Smooth muscle cell (in vitro differentiated cells): ENCODE data around the gene SLC6A15. TPM values are rescaled to one million over a fixed set of nuclear protein-coding genes. Genes with fewer than 3 reads are reported as not detected.

Experiments
- DNase-seq: peaks from one replicate; lab custom pipeline; 2025; ENCODE audit not compliant: unreplicated experiment; lab: John Stamatoyannopoulos, UW
- H2AFZ ChIP-seq: fragments of 200-600 bp; sonication (generic); 2 replicates; pipeline ENCODE4 v1.6.0; 2016; ENCODE audit warnings: antibody characterized with exemption, low read depth, mild to moderate bottlenecking
- H3F3A ChIP-seq: fragments of 200-600 bp; sonication (generic); 2 replicates; pipeline ENCODE4 v1.6.0; 2017; ENCODE audit warnings: antibody characterized with exemption, low read depth
- H3K27ac ChIP-seq: fragments of 200-600 bp; sonication (generic); 2 replicates; pipeline ENCODE4 v1.5.1; 2016; ENCODE audit warnings: low read depth, mild to moderate bottlenecking
- H3K27me3 ChIP-seq: fragments of 200-600 bp; sonication (generic); 2 replicates; pipeline ENCODE4 v1.6.1; 2016; ENCODE audit warnings: low read depth, mild to moderate bottlenecking
- H3K36me3 ChIP-seq: fragments of 200-600 bp; sonication (generic); 2 replicates; pipeline ENCODE4 v1.5.1; 2016; ENCODE audit warnings: low read depth
- H3K4me1 ChIP-seq: fragments of 200-600 bp; sonication (generic); 2 replicates; pipeline ENCODE4 v1.5.1; 2016; ENCODE audit warnings: low read depth
- H3K4me2 ChIP-seq: fragments of 200-600 bp; sonication (generic); 2 replicates; pipeline ENCODE4 v1.6.0; 2016; ENCODE audit warnings: mild to moderate bottlenecking
- H3K4me3 ChIP-seq: fragments of 200-600 bp; sonication (generic); 2 replicates; pipeline ENCODE4 v1.5.1; 2016; ENCODE audit warnings: mild to moderate bottlenecking
- H3K79me2 ChIP-seq: fragments of 200-600 bp; sonication (generic); 2 replicates; pipeline ENCODE4 v1.6.0; 2016; ENCODE audit warnings: low read depth, mild to moderate bottlenecking
- H3K9ac ChIP-seq: fragments of 200-600 bp; sonication (generic); 2 replicates; pipeline ENCODE4 v1.6.0; 2016; ENCODE audit warnings: low read depth
- H3K9me3 ChIP-seq: fragments of 200-600 bp; sonication (generic); replicated peaks from 2 replicates; pipeline ENCODE4 v1.5.1; 2016; ENCODE audit warnings: low read depth
- H4K20me1 ChIP-seq: fragments of 200-600 bp; sonication (generic); 2 replicates; pipeline ENCODE4 v1.6.0; 2016; ENCODE audit warnings: low read depth
- CTCF ChIP-seq: fragments of 200-600 bp; sonication (generic); IDR thresholded peaks from 2 replicates; pipeline ENCODE4 v1.5.1; 2017; ENCODE audit warnings: borderline replicate concordance, mild to moderate bottlenecking, antibody characterized with exemption; ENCODE audit not compliant: insufficient read depth, poor library complexity, severe bottlenecking
- WGBS: methylation state at CpG from one replicate; pipeline ENCODE4 v1.1.7; 2016; ENCODE audit warnings: low lambda C conversion rate; 5-methylcytosine and 5-hydroxymethylcytosine counted together
- polyA plus RNA-seq: library from polyadenylated mRNA; unstranded; fragments of >200 nt; fragmentation: Nextera tagmentation; extraction: Ambion mirVana; gene quantifications from 2 replicates; pipeline ENCODE4 v1.2.1, GENCODE V29; 2016
- total RNA-seq: library from RNA; depleted of rRNA; stranded (reverse); fragments of >200 nt; gene quantifications from 2 replicates; pipeline ENCODE4 v1.2.3, GENCODE V29; 2014

SLC6A15 gene
- total and polyA plus RNA-seq, 2 experiments from 2014 or later = 6.4 to 11.6 TPM

GRCh38 chr12:84937415-84937814, 24.8 kb upstream of the SLC6A15 start:
- H2AFZ ChIP-seq = no peak overlapping the region
- WGBS = 79% methylated on average over 3 of the region's 3 CpGs
- no peaks in the 10 kb centered on the region for H3K4me1 ChIP-seq

GRCh38 chr12:84929501-84929900, 16.9 kb upstream of the SLC6A15 start:
- no peak for DNase-seq
- Histone ChIP-seq H3K79me2 (no peaks in the 10 kb centered on the region), H3K27ac (no peak overlapping the region), H3F3A (no peaks in the 10 kb centered on the region), H3K4me1 (no peaks in the 10 kb centered on the region), H2AFZ (no peak overlapping the region), H3K36me3 (no peaks in the 10 kb centered on the region), H3K27me3 (no peaks in the 10 kb centered on the region), H3K4me2 (no peak overlapping the region), H3K4me3 (no peak overlapping the region), H3K9me3 (no peaks in the 10 kb centered on the region), H4K20me1 (no peaks in the 10 kb centered on the region), H3K9ac (no peak overlapping the region)
- 59% methylated on average over 1 of the region's 1 CpG for WGBS
- no peak for TF ChIP-seq CTCF

More at GRCh38 chr12:84937415-84937814, 24.8 kb upstream of the SLC6A15 start:
- Histone ChIP-seq H3K9ac (no peak overlapping the region), H3K27ac (no peak overlapping the region), H3K27me3 (no peaks in the 10 kb centered on the region), H3K9me3 (no peaks in the 10 kb centered on the region), H3K4me2 (no peak overlapping the region), H3K79me2 (no peaks in the 10 kb centered on the region), H4K20me1 (no peaks in the 10 kb centered on the region), H3F3A (no peaks in the 10 kb centered on the region), H3K36me3 (no peaks in the 10 kb centered on the region), H3K4me3 (no peak overlapping the region)
- DNase-seq = no peak
- no peak for TF ChIP-seq CTCF

- TF ChIP-seq CTCF = no peak
- Histone ChIP-seq H3K36me3 (no peaks in the 10 kb centered on the region), H3K27me3 (no peaks in the 10 kb centered on the region), H4K20me1 (no peaks in the 10 kb centered on the region), H3F3A (no peaks in the 10 kb centered on the region), H3K9me3 (no peaks in the 10 kb centered on the region), H2AFZ (peak overlapping the region; percentile 83), H3K9ac (peak overlapping the region; percentile 37), H3K27ac (peak overlapping the region; percentile 81), H3K4me2 (peak overlapping the region; percentile 69), H3K79me2 (no peaks in the 10 kb centered on the region), H3K4me1 (no peaks in the 10 kb centered on the region), H3K4me3 (no peak overlapping the region)
- WGBS = 37% methylated on average over 2 of the region's 2 CpGs
- no peak for DNase-seq
Measured at GRCh38 chr12:84924981-84925380, 12.4 kb upstream of the SLC6A15 start.

GRCh38 chr12:84922693-84923092, 10.1 kb upstream of the SLC6A15 start:
- H3K4me1 ChIP-seq = no peaks in the 10 kb centered on the region
- no peaks in the 10 kb centered on the region for H4K20me1 ChIP-seq
- H3K4me2 ChIP-seq = no peak overlapping the region
- H3K27me3 ChIP-seq = no peaks in the 10 kb centered on the region
- DNase-seq = no peak
- H3K9ac ChIP-seq = no peak overlapping the region
- TF ChIP-seq CTCF = no peak
- no peak overlapping the region for H3K4me3 ChIP-seq
- no peaks in the 10 kb centered on the region for H3K9me3 ChIP-seq
- H3K27ac ChIP-seq = peak overlapping the region; percentile 19
- no peaks in the 10 kb centered on the region for H3K36me3 ChIP-seq
- no peaks in the 10 kb centered on the region for H3F3A ChIP-seq
- no peaks in the 10 kb centered on the region for H3K79me2 ChIP-seq
- peak overlapping the region; percentile 68 for H2AFZ ChIP-seq
- WGBS = 11% methylated on average over 2 of the region's 2 CpGs
